SK-N-SH treated with all-trans-retinoic acid at 6 μM for 48 hours (cell line): ENCODE results near the gene AFG3L2.

ENCODE experiments used
- ATAC-seq: fragments of 200-7000 bp; cut with Tn5 transposase; 3 replicates; pipeline ENCODE4 v1.9.1; 2020; ENCODE audit warnings: mild to moderate bottlenecking, moderate library complexity
- ARNTL ChIP-seq: fragments of 450-650 bp; formaldehyde crosslinking; IDR thresholded peaks from 2 replicates; pipeline ENCODE4 v1.5.0; 2020; ENCODE audit warnings: low read depth, mild to moderate bottlenecking, moderate library complexity, borderline replicate concordance
- BACH2 ChIP-seq: fragments of 250-450 bp; sonication (Bioruptor Pico); IDR thresholded peaks from 2 replicates; pipeline ENCODE4 v1.9.0; 2021; ENCODE audit warnings: mild to moderate bottlenecking, borderline replicate concordance
- CREB5 ChIP-seq: fragments of 250-450 bp; sonication (Bioruptor Pico); IDR thresholded peaks from 2 replicates; pipeline ENCODE4 v1.5.1; 2020; ENCODE audit warnings: low read depth, mild to moderate bottlenecking, moderate library complexity
- CSDC2 ChIP-seq: fragments of 250-450 bp; sonication (Bioruptor Pico); IDR thresholded peaks from 2 replicates; pipeline ENCODE4 v1.5.0; 2020; ENCODE audit warnings: mild to moderate bottlenecking, moderate library complexity
- CSRNP3 ChIP-seq: fragments of 250-450 bp; sonication (Bioruptor Pico); IDR thresholded peaks from 2 replicates; pipeline ENCODE4 v1.5.1; 2021; ENCODE audit warnings: mild to moderate bottlenecking, moderate library complexity
- ESRRG ChIP-seq: fragments of 250-450 bp; sonication (Bioruptor Pico); IDR thresholded peaks from 2 replicates; pipeline ENCODE4 v1.6.1; 2021; ENCODE audit warnings: mild to moderate bottlenecking
- GLIS3 ChIP-seq: fragments of 250-450 bp; sonication (Bioruptor Pico); IDR thresholded peaks from 2 replicates; pipeline ENCODE4 v1.5.0; 2020; ENCODE audit warnings: mild to moderate bottlenecking, moderate library complexity
- ISL1 ChIP-seq: fragments of 250-450 bp; sonication (Bioruptor Pico); IDR thresholded peaks from 2 replicates; pipeline ENCODE4 v2.1.2; 2022; ENCODE audit warnings: mild to moderate bottlenecking, moderate library complexity
- OSR1 ChIP-seq: fragments of 250-450 bp; sonication (Bioruptor Pico); IDR thresholded peaks from 2 replicates; pipeline ENCODE4 v1.8.0; 2022; ENCODE audit warnings: moderate library complexity, mild to moderate bottlenecking, inconsistent platforms
- PATZ1 ChIP-seq: fragments of 250-450 bp; sonication (Bioruptor Pico); IDR thresholded peaks from 2 replicates; pipeline ENCODE4 v1.8.0; 2020; ENCODE audit warnings: mild to moderate bottlenecking, moderate library complexity, borderline replicate concordance
- POU6F1 ChIP-seq: fragments of 250-450 bp; sonication (Bioruptor Pico); IDR thresholded peaks from 2 replicates; pipeline ENCODE4 v1.8.0; 2021; ENCODE audit warnings: low read depth, mild to moderate bottlenecking, moderate library complexity, borderline replicate concordance
- PPARA ChIP-seq: fragments of 250-450 bp; sonication (Bioruptor Pico); IDR thresholded peaks from 2 replicates; pipeline ENCODE4 v1.5.0; 2020; ENCODE audit warnings: mild to moderate bottlenecking, borderline replicate concordance
- RARB ChIP-seq: fragments of 250-450 bp; sonication (Bioruptor Pico); IDR thresholded peaks from 2 replicates; pipeline ENCODE4 v1.8.0; 2021; ENCODE audit warnings: mild to moderate bottlenecking, moderate library complexity
- SNAI2 ChIP-seq: fragments of 250-450 bp; sonication (Bioruptor Pico); IDR thresholded peaks from 2 replicates; pipeline ENCODE4 v1.5.0; 2020; ENCODE audit warnings: mild to moderate bottlenecking, moderate library complexity
- TCF4 ChIP-seq: fragments of 250-450 bp; sonication (Bioruptor Pico); IDR thresholded peaks from 2 replicates; pipeline ENCODE4 v1.8.0; 2021; ENCODE audit warnings: mild to moderate bottlenecking, moderate library complexity, borderline replicate concordance
- TOX ChIP-seq: fragments of 250-450 bp; sonication (Bioruptor Pico); IDR thresholded peaks from 2 replicates; pipeline ENCODE4 v1.8.0; 2021; ENCODE audit warnings: mild to moderate bottlenecking, moderate library complexity, borderline replicate concordance
- TSHZ2 ChIP-seq: fragments of 250-450 bp; sonication (Bioruptor Pico); IDR thresholded peaks from 2 replicates; pipeline ENCODE4 v1.5.0; 2020; ENCODE audit warnings: mild to moderate bottlenecking, moderate library complexity
- ZC3H10 ChIP-seq: fragments of 250-450 bp; sonication (Bioruptor Pico); IDR thresholded peaks from 2 replicates; pipeline ENCODE4 v1.5.1; 2021; ENCODE audit warnings: mild to moderate bottlenecking, moderate library complexity
- ZFP3 ChIP-seq: fragments of 250-450 bp; sonication (Bioruptor Pico); IDR thresholded peaks from 2 replicates; pipeline ENCODE4 v1.5.0; 2020; ENCODE audit warnings: mild to moderate bottlenecking, moderate library complexity
- ZFP30 ChIP-seq: fragments of 450-650 bp; formaldehyde crosslinking; IDR thresholded peaks from 2 replicates; pipeline ENCODE4 v1.5.0; 2022; ENCODE audit warnings: mild to moderate bottlenecking, moderate library complexity
- ZNF565 ChIP-seq: fragments of 450-650 bp; formaldehyde crosslinking; conservative IDR thresholded peaks from 2 replicates; pipeline ENCODE4 v1.5.0; 2020; ENCODE audit warnings: low read depth, mild to moderate bottlenecking, moderate library complexity
- ZNF70 ChIP-seq: fragments of 450-650 bp; formaldehyde crosslinking; IDR thresholded peaks from 2 replicates; pipeline ENCODE4 v1.5.0; 2020; ENCODE audit warnings: mild to moderate bottlenecking, moderate library complexity

AFG3L2 gene

GRCh38 chr18:12397254-12397653, 20.2 kb upstream of the AFG3L2 start (continued):
- TF ChIP-seq TOX (CRISPR knock-in tag) = no peak
- TF ChIP-seq CSDC2 (CRISPR knock-in tag) = no peak
- no peak for TF ChIP-seq ISL1 (CRISPR knock-in tag)
- no peak for TF ChIP-seq ARNTL
- no peak for TF ChIP-seq ZC3H10 (CRISPR knock-in tag)
- TF ChIP-seq ZNF70 (CRISPR knock-in tag) = no peak
- TF ChIP-seq ZNF565 = no peak
- TF ChIP-seq TSHZ2 (CRISPR knock-in tag) = no peak
- no peak for TF ChIP-seq BACH2 (CRISPR knock-in tag)
- TF ChIP-seq, all 23 proteins: peak for 0

GRCh38 chr18:12394428-12394827, 17.4 kb upstream of the AFG3L2 start:
- 0 out of 3 replicates have a peak, but pooled peaks have one; percentile 18 for ATAC-seq
- TF ChIP-seq ZNF70 (CRISPR knock-in tag) (no peak), ZFP30 (no peak), CSDC2 (CRISPR knock-in tag) (no peak), ZFP3 (no peak), PATZ1 (CRISPR knock-in tag) (no peak), ZC3H10 (CRISPR knock-in tag) (no peak), CREB5 (CRISPR knock-in tag) (no peak), TOX (CRISPR knock-in tag) (no peak), ESRRG (CRISPR knock-in tag) (no peak), TCF4 (CRISPR knock-in tag) (no peak), RARB (CRISPR knock-in tag) (no peak), SNAI2 (CRISPR knock-in tag) (no peak), ISL1 (CRISPR knock-in tag) (no peak), CSRNP3 (CRISPR knock-in tag) (no peak), GLIS3 (CRISPR knock-in tag) (no peak), ZNF565 (no peak), OSR1 (CRISPR knock-in tag) (no peak), PPARA (CRISPR knock-in tag) (no peak)
- TF ChIP-seq, all 23 proteins: peak for 0

- TF ChIP-seq PPARA (CRISPR knock-in tag) = no peak
- no peak for TF ChIP-seq ZFP30
- no peak for TF ChIP-seq RARB (CRISPR knock-in tag)
- no peak for TF ChIP-seq POU6F1 (CRISPR knock-in tag)
- no peak for ATAC-seq
These were observed 17.0 kb upstream of the AFG3L2 start for GRCh38 chr18:12393998-12394397.
